Measurements from ENCODE around the gene PHF21B.

Gene PHF21B

GRCh38 chr22:44893731-44894080 is 116.1 kb downstream of the PHF21B start:
- Histone ChIP-seq H3K4me2 (ENCODE audit: low read length) (no peak overlapping the region), H3K4me3 (ENCODE audit: low read length) (no peak overlapping the region)

GRCh38 chr22:44892803-44893730 is 116.7 kb downstream of the PHF21B start:
- Histone ChIP-seq H3K36me3 (ENCODE audit: insufficient read depth, low read length) (no peaks in the 10 kb centered on the region), H3K4me2 (ENCODE audit: low read length) (no peak overlapping the region), H3K27me3 (ENCODE audit: control insufficient read depth, insufficient read depth, low read length) (no peaks in the 10 kb centered on the region), H3K9ac (ENCODE audit: low read depth, low read length) (no peak overlapping the region), H3K4me1 (ENCODE audit: control insufficient read depth, insufficient read depth, low read length) (no peaks in the 10 kb centered on the region), H3K4me3 (ENCODE audit: low read length) (no peak overlapping the region), H3K9me3 (replicated peaks; ENCODE audit: low read length) (no peaks in the 10 kb centered on the region)

More at GRCh38 chr22:44893731-44894080, 116.1 kb downstream of the PHF21B start:
- Histone ChIP-seq H3K36me3 (ENCODE audit: insufficient read depth, low read length) (no peaks in the 10 kb centered on the region), H3K9me3 (replicated peaks; ENCODE audit: low read length) (no peaks in the 10 kb centered on the region), H3K9ac (ENCODE audit: low read depth, low read length) (no peak overlapping the region), H3K4me1 (ENCODE audit: control insufficient read depth, insufficient read depth, low read length) (no peaks in the 10 kb centered on the region), H3K27me3 (ENCODE audit: control insufficient read depth, insufficient read depth, low read length) (no peaks in the 10 kb centered on the region)

DNA sequence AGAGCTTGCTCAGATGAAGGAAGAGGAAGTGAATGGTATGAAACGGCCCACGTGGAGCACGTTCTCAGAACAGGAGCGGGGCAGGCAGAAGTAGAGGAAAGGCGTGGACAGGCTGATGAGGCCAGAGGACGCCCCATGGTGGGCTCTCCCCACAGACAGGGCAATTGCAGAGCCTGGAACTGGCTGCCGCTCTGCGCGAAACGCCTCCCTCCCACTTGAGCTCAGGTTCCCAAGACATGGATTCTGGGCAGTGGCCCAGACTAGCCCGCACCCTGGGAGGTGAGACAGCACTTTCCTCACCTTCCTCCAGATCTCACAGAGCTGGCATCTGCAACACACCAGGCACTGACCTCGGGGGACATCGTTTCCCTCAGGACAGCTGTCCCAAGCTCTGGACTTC is 117.6 kb downstream of the PHF21B start:
- Histone ChIP-seq H3K9me3 (replicated peaks; ENCODE audit: low read length) (no peaks in the 10 kb centered on the region), H3K4me3 (ENCODE audit: low read length) (no peak overlapping the region), H3K27me3 (ENCODE audit: control insufficient read depth, insufficient read depth, low read length) (no peaks in the 10 kb centered on the region), H3K9ac (ENCODE audit: low read depth, low read length) (no peak overlapping the region), H3K36me3 (ENCODE audit: insufficient read depth, low read length) (no peaks in the 10 kb centered on the region), H3K4me2 (ENCODE audit: low read length) (no peak overlapping the region), H3K4me1 (ENCODE audit: control insufficient read depth, insufficient read depth, low read length) (no peaks in the 10 kb centered on the region)

- no peak overlapping the region for H3K9ac ChIP-seq (ENCODE audit: low read depth, low read length)
- no peak overlapping the region for H3K4me2 ChIP-seq (ENCODE audit: low read length)
- H3K9me3 ChIP-seq (replicated peaks; ENCODE audit: low read length) = no peaks in the 10 kb centered on the region
- no peaks in the 10 kb centered on the region for H3K27me3 ChIP-seq (ENCODE audit: control insufficient read depth, insufficient read depth, low read length)
- H3K4me1 ChIP-seq (ENCODE audit: control insufficient read depth, insufficient read depth, low read length) = no peaks in the 10 kb centered on the region
- no peak overlapping the region for H3K4me3 ChIP-seq (ENCODE audit: low read length)
- H3K36me3 ChIP-seq (ENCODE audit: insufficient read depth, low read length) = no peaks in the 10 kb centered on the region
These were observed 118.0 kb downstream of the PHF21B start for GRCh38 chr22:44891791-44892190.

DNA sequence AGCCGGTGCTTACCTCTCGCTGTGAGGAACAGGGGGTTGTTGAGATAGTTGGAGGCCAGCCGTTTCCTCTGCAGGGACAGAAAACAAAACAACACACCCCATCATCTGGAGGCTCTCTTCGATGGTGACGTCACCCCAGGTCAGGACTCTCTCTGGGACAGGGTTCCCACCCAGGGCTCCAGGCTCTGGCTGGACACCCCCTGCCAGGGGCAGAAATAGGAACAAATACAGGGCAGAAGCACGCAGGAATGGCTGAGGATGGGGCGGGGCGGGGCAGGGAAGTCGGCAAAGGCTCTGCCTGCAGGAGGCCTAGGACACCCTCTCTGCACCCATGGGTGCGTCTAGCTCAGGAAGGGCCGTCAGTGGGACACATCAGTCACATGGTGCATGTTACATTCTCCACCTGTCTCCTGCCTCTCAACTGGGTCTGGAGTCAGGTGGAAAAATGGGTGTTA is 118.5 kb downstream of the PHF21B start:
- Histone ChIP-seq H3K4me1 (ENCODE audit: control insufficient read depth, insufficient read depth, low read length) (no peaks in the 10 kb centered on the region), H3K9ac (ENCODE audit: low read depth, low read length) (no peak overlapping the region), H3K4me2 (ENCODE audit: low read length) (no peak overlapping the region), H3K27me3 (ENCODE audit: control insufficient read depth, insufficient read depth, low read length) (no peaks in the 10 kb centered on the region), H3K9me3 (replicated peaks; ENCODE audit: low read length) (no peaks in the 10 kb centered on the region), H3K4me3 (ENCODE audit: low read length) (no peak overlapping the region), H3K36me3 (ENCODE audit: insufficient read depth, low read length) (no peaks in the 10 kb centered on the region)

DNA sequence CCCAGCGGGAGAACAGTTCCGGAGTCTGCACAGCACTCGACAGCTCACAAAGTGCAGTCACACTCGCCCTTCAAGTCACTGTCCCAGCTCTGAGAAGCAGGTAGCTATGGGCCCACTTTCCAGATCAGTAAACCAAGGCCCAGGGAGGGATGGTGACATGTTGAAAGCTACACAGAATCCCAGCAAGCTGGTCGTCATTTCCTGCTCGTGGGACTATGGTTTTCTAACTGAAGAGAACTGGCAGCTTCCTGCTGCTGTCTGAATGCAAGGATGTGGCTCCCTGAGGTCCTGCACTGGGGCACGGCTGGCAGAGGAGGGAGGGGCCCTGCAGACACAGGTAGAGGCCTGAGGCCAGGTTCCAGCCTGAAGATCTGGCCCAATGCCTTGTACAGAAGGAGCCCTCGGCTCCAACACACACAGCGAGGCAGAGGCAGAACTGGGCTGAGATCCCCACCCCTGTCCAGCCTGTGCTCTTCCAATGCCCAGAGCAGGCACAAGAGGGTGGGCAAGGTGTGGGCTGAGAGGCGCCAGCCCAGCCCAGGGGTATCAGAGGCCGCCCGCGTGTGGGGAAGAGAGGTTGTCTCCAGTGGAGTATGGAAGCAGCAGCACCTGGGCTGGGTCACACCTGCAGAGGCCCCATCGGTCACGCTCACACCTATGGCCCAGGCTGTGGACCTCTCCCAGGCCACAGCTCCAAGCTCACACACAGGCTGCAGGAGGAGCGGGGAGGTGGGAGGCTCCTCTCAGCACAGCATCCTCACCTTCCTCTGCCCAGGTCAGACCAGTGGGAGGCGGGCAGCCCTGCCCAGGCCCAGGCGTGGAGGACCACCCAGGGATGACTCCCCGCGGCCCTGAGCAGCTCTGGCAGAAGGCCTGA is 119.2 kb downstream of the PHF21B start:
- no peak overlapping the region for H3K9ac ChIP-seq (ENCODE audit: low read depth, low read length)
- H3K36me3 ChIP-seq (ENCODE audit: insufficient read depth, low read length) = no peaks in the 10 kb centered on the region
- no peak overlapping the region for H3K4me2 ChIP-seq (ENCODE audit: low read length)
- no peaks in the 10 kb centered on the region for H3K27me3 ChIP-seq (ENCODE audit: control insufficient read depth, insufficient read depth, low read length)
- H3K9me3 ChIP-seq (replicated peaks; ENCODE audit: low read length) = peaks cover 2% of the 10 kb centered on the region
- no peaks in the 10 kb centered on the region for H3K4me1 ChIP-seq (ENCODE audit: control insufficient read depth, insufficient read depth, low read length)
- no peak overlapping the region for H3K4me3 ChIP-seq (ENCODE audit: low read length)

DNA sequence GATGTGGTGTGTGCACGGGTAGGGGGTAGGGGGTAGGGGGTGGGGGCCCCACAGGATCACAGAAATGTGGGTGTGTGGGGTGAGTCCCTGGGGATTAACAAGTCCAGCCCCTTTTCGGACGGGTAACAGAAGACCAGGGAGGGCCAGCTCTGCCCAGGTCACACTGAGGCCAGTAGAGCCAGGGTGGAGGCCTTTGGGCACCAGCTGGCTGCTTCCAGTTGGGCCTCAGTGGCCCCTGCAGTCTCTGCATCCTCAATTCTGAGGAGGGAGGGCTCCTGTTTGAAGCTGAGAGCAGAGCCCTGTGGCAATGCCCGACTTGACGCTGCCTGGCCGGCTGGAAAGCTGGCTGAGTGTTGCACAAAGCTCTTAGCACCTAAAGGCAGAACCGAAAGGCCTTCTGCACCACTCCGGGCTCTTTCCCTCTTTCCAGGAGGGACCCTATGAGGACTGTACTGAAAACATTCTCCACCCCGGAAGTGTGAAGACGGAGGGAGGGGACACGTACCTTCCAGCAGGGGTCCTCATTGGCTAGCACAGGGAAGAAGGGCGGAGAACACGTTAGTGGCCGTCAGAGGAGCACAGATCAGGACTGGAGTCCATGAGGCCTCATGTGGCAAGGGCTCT is 120.4 kb downstream of the PHF21B start:
- H3K4me3 ChIP-seq (ENCODE audit: low read length) = no peak overlapping the region
- H3K36me3 ChIP-seq (ENCODE audit: insufficient read depth, low read length) = no peaks in the 10 kb centered on the region
- no peak overlapping the region for H3K9ac ChIP-seq (ENCODE audit: low read depth, low read length)
- H3K9me3 ChIP-seq (replicated peaks; ENCODE audit: low read length) = peaks cover 4% of the 10 kb centered on the region
- H3K4me2 ChIP-seq (ENCODE audit: low read length) = no peak overlapping the region
- H3K4me1 ChIP-seq (ENCODE audit: control insufficient read depth, insufficient read depth, low read length) = no peaks in the 10 kb centered on the region
- no peaks in the 10 kb centered on the region for H3K27me3 ChIP-seq (ENCODE audit: control insufficient read depth, insufficient read depth, low read length)

- H3K4me3 ChIP-seq (ENCODE audit: low read length) = no peak overlapping the region
- H3K36me3 ChIP-seq (ENCODE audit: insufficient read depth, low read length) = no peaks in the 10 kb centered on the region
- no peak overlapping the region for H3K4me2 ChIP-seq (ENCODE audit: low read length)
- no peaks in the 10 kb centered on the region for H3K4me1 ChIP-seq (ENCODE audit: control insufficient read depth, insufficient read depth, low read length)
- H3K9me3 ChIP-seq (replicated peaks; ENCODE audit: low read length) = peaks cover 4% of the 10 kb centered on the region
- H3K27me3 ChIP-seq (ENCODE audit: control insufficient read depth, insufficient read depth, low read length) = no peaks in the 10 kb centered on the region
- no peak overlapping the region for H3K9ac ChIP-seq (ENCODE audit: low read depth, low read length)
These were observed 121.1 kb downstream of the PHF21B start for GRCh38 chr22:44888491-44889254.

DNA sequence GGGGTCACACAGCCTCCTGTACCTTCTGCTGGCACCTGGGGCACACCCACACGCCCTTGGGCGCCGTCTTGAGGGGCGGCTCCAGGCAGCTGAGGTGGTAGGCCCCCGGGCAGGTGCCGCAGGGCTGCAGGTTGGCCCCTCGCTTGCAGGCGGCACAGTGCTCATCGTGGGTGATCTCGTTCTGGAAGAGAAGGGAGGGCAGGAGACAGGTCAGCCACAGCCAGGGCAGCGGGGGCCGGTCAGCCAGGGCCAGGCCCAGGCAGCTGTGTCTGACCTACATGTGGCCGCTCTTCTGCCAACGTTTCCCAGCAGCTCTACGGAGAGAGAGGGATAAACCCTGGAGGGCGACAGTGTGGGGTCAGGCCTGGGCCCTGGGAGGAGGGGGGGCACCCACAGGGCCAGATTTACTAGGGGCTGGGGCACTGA is 121.9 kb downstream of the PHF21B start:
- Histone ChIP-seq H3K4me2 (ENCODE audit: low read length) (no peak overlapping the region), H3K36me3 (ENCODE audit: insufficient read depth, low read length) (no peaks in the 10 kb centered on the region), H3K9ac (ENCODE audit: low read depth, low read length) (no peak overlapping the region), H3K9me3 (replicated peaks; ENCODE audit: low read length) (peaks cover 4% of the 10 kb centered on the region), H3K4me3 (ENCODE audit: low read length) (no peak overlapping the region), H3K4me1 (ENCODE audit: control insufficient read depth, insufficient read depth, low read length) (no peaks in the 10 kb centered on the region), H3K27me3 (ENCODE audit: control insufficient read depth, insufficient read depth, low read length) (no peaks in the 10 kb centered on the region)

DNA sequence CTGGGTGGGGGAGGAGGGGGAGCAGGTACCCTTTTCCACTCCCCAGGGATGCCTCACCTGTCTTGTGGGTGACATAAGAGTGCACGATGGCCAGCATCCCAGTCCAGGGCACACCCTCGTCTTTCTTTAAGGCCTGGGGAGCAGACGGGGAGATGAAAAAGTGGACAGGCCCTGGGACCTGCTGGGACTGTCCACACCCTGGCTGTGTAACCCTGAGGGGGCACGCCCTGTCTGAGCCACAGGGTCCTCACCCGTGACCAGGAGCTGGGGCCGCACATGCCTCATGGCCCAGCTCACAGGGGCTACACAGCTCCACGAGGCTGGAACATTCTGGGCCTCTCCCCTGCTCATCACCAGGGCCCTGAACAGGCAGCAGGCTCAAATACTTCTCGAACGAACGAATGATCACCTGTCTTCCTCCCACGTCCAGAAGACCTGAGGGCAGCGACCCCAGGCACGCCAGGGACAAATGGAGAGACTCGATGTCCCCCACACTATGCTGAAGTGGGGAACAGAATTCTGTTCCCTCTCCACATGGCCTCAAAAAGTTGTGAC is 123.9 kb downstream of the PHF21B start:
- Histone ChIP-seq H3K27me3 (ENCODE audit: control insufficient read depth, insufficient read depth, low read length) (no peaks in the 10 kb centered on the region), H3K4me2 (ENCODE audit: low read length) (no peak overlapping the region), H3K36me3 (ENCODE audit: insufficient read depth, low read length) (no peaks in the 10 kb centered on the region), H3K9ac (ENCODE audit: low read depth, low read length) (no peak overlapping the region), H3K9me3 (replicated peaks; ENCODE audit: low read length) (peaks cover 4% of the 10 kb centered on the region), H3K4me3 (ENCODE audit: low read length) (no peak overlapping the region), H3K4me1 (ENCODE audit: control insufficient read depth, insufficient read depth, low read length) (no peaks in the 10 kb centered on the region)

Data from skeletal muscle satellite cell (primary cell).